Left lung (tissue), 10 donors: ENCODE data around the gene DUT. TPM values are rescaled to one million over a fixed set of nuclear protein-coding genes. Genes with fewer than 3 reads are reported as not detected.

ENCODE experiments used
- ATAC-seq: fragments of 200-7000 bp; cut with Tn5 transposase; one replicate; pipeline ENCODE4 v1.9.1; 2020; ENCODE audit warnings: moderate library complexity
- DNase-seq, 4 donors: peaks; one replicate each; pipeline ENCODE4 v3.0.0-alpha.2; 2013 to 2020
- H3K27ac ChIP-seq, 2 donors: fragments of 200-600 bp; sonication (generic) in 1 of 2; one replicate each; pipeline versions ENCODE4 v1.5.0 to v1.8.0; 2020 to 2021
- H3K27me3 ChIP-seq, 2 donors: fragments of 200-600 bp; sonication (generic) in 1 of 2; one replicate each; pipeline versions ENCODE4 v1.5.0 to v1.8.0; 2020 to 2021
- H3K36me3 ChIP-seq, 2 donors: fragments of 200-600 bp; sonication (generic) in 1 of 2; one replicate each; pipeline versions ENCODE4 v1.5.0 to v1.8.0; 2020 to 2021
- H3K4me1 ChIP-seq, 2 donors: fragments of 200-600 bp; one replicate each; pipeline ENCODE4 v1.8.0; 2021
- H3K4me3 ChIP-seq, 2 donors: fragments of 200-600 bp; sonication (generic) in 1 of 2; one replicate each; pipeline versions ENCODE4 v1.5.0 to v1.8.0; 2020 to 2021; ENCODE audit warnings: mild to moderate bottlenecking in 1 of 2
- H3K9me3 ChIP-seq, 2 donors: fragments of 200-600 bp; sonication (generic) in 1 of 2; one replicate each; pipeline versions ENCODE4 v1.5.0 to v1.8.0; 2020 to 2021
- CTCF ChIP-seq, 2 donors: fragments of 200-600 bp; sonication (generic) in 1 of 2; IDR thresholded peaks; one replicate each; pipeline versions ENCODE4 v1.5.0 to v1.8.0; 2021; ENCODE audit warnings: antibody characterized with exemption in 2 of 2
- intact Hi-C, 2 donors: fragments of 100-400 bp; cut with DNase I; formaldehyde crosslinking; loops; one replicate each; pipeline versions ENCODE4 v1.11.2 to v1.14.2; 2022
- polyA plus RNA-seq, 6 donors: library from polyadenylated mRNA; unstranded; fragments of 120-200 nt; gene quantifications; one replicate each; pipeline ENCODE4 v1.2.1, GENCODE V29; 2013; ENCODE audit not compliant: insufficient read length in 6 of 6
- total RNA-seq, 2 donors: library from RNA; stranded (reverse); fragmentation: NEBNext Ultra II Directional; extraction: Animal tissue kit (Norgen Biotek cat#: 25700); gene quantifications; one replicate each; pipeline ENCODE4 v1.2.1, GENCODE V29; 2021
- donor health status: DM: no; HTN: yes; CAD: no.
- donor health status: DM: no; HTN: no; CAD: no.

DUT gene
- total and polyA plus RNA-seq, 8 donors: 78.0 to 176 (median 167) TPM

- Histone ChIP-seq H3K9me3 (no peaks in the 10 kb centered on the region), H3K27me3 (no peaks in the 10 kb centered on the region), H3K4me3 (no peak overlapping the region), H3K36me3 (peaks cover 0 to 49% of the 10 kb centered on the region in 2 donors), H3K27ac (no peak overlapping the region), H3K4me1 (peaks cover 0 to 15% of the 10 kb centered on the region in 2 donors)
- intact Hi-C loops: no loop called here
- ATAC-seq: no peak
- DNase-seq: no peak
- TF ChIP-seq CTCF (IDR thresholded peaks at IDR 0.05): no peak
Observed at GRCh38 chr15:48337607-48338006, 6.4 kb downstream of the DUT start.

GRCh38 chr15:48340111-48340510 is 8.9 kb downstream of the DUT start:
- Histone ChIP-seq H3K4me3 (no peak overlapping the region), H3K36me3 (peaks cover 0 to 53% of the 10 kb centered on the region in 2 donors)
- intact Hi-C loops: no loop called here

GRCh38 chr15:48343865-48344264 is 12.6 kb downstream of the DUT start:
- H3K27me3 ChIP-seq: no peaks in the 10 kb centered on the region
- no peak for TF ChIP-seq CTCF (IDR thresholded peaks at IDR 0.05)
- DNase-seq: no peak
- no peak overlapping the region for H3K4me3 ChIP-seq
- H3K27ac ChIP-seq: no peak overlapping the region
- peaks cover 0 to 39% of the 10 kb centered on the region in 2 donors for H3K36me3 ChIP-seq
- no peak for ATAC-seq
- H3K4me1 ChIP-seq: no peaks in the 10 kb centered on the region
- H3K9me3 ChIP-seq: no peaks in the 10 kb centered on the region
- intact Hi-C loops: no loop called here

More at GRCh38 chr15:48340111-48340510, 8.9 kb downstream of the DUT start:
- Histone ChIP-seq H3K27ac (no peak overlapping the region), H3K27me3 (no peaks in the 10 kb centered on the region), H3K4me1 (no peaks in the 10 kb centered on the region), H3K9me3 (no peaks in the 10 kb centered on the region)
- ATAC-seq (no peak), DNase-seq (no peak)
- no peak for TF ChIP-seq CTCF (IDR thresholded peaks at IDR 0.05)

- ATAC-seq (no peak), DNase-seq (no peak)
- H3K27me3 ChIP-seq: no peaks in the 10 kb centered on the region
- H3K9me3 ChIP-seq: no peaks in the 10 kb centered on the region
- intact Hi-C loops: no loop called here
- H3K36me3 ChIP-seq: peaks cover 0 to 34% of the 10 kb centered on the region in 2 donors
- no peak overlapping the region for H3K4me3 ChIP-seq
- H3K27ac ChIP-seq: no peak overlapping the region
- no peak for TF ChIP-seq CTCF (IDR thresholded peaks at IDR 0.05)
- H3K4me1 ChIP-seq: no peaks in the 10 kb centered on the region
Observed at GRCh38 chr15:48345516-48345915, 14.3 kb downstream of the DUT start.

- Histone ChIP-seq H3K36me3 (no peaks in the 10 kb centered on the region), H3K4me3 (no peak overlapping the region), H3K4me1 (no peaks in the 10 kb centered on the region), H3K27ac (no peak overlapping the region), H3K9me3 (no peaks in the 10 kb centered on the region), H3K27me3 (no peaks in the 10 kb centered on the region)
- peak in 3 of 4 donors; percentile 39 to 69 (median 45) for DNase-seq
- TF ChIP-seq CTCF (IDR thresholded peaks at IDR 0.05): peak; percentile 58 to 79
- intact Hi-C loops: no loop called here
- ATAC-seq: peak; percentile 91
Observed at GRCh38 chr15:48352474-48353072, 21.3 kb downstream of the DUT start.
